Trophoblast cell (in vitro differentiated cells and primary cell): Measurements from ENCODE around the gene SCRN2.

Experiments
- DNase-seq, 2 donors: peaks; one replicate each; pipeline ENCODE4 v3.0.0-alpha.2; 2016
- H2AFZ ChIP-seq: 2 replicates; pipeline ENCODE4 v1.6.1; 2013; ENCODE audit warnings: low read length, moderate library complexity, mild to moderate bottlenecking; ENCODE audit not compliant: insufficient read depth, poor library complexity
- H2AK5ac ChIP-seq: 2 replicates; pipeline ENCODE4 v1.6.1; 2013; ENCODE audit warnings: mild to moderate bottlenecking, low read length
- H2BK120ac ChIP-seq: 2 replicates; pipeline ENCODE4 v1.6.1; 2013; ENCODE audit warnings: low read length, mild to moderate bottlenecking, moderate library complexity; ENCODE audit not compliant: insufficient read depth, poor library complexity
- H2BK12ac ChIP-seq: 2 replicates; pipeline ENCODE4 v1.6.1; 2013; ENCODE audit warnings: mild to moderate bottlenecking, low read length, moderate library complexity
- H2BK5ac ChIP-seq: 2 replicates; pipeline ENCODE4 v1.6.1; 2013; ENCODE audit warnings: low read length, low read depth, moderate library complexity, mild to moderate bottlenecking; ENCODE audit not compliant: poor library complexity
- H3K14ac ChIP-seq: 2 replicates; pipeline ENCODE4 v1.6.1; 2013; ENCODE audit warnings: mild to moderate bottlenecking, low read length
- H3K18ac ChIP-seq: 2 replicates; pipeline ENCODE4 v1.6.1; 2013; ENCODE audit warnings: mild to moderate bottlenecking, low read length
- H3K23ac ChIP-seq: 2 replicates; pipeline ENCODE4 v1.6.1; 2013; ENCODE audit warnings: low read length
- H3K27ac ChIP-seq: 2 replicates; pipeline ENCODE4 v1.5.1; 2013; ENCODE audit warnings: low read depth, mild to moderate bottlenecking, inconsistent platforms, low read length, moderate library complexity
- H3K27me3 ChIP-seq: 2 replicates; pipeline ENCODE4 v1.6.1; 2013; ENCODE audit warnings: inconsistent platforms, mild to moderate bottlenecking, low read length, moderate library complexity; ENCODE audit not compliant: insufficient read depth
- H3K36me3 ChIP-seq, 2 experiments: 1 replicate in 1 of 2; 2 replicates in 1 of 2; pipeline ENCODE4 v1.6.1; 2013; ENCODE audit warnings: low read length in 2 of 2, mild to moderate bottlenecking in 2 of 2, moderate library complexity in 1 of 2; ENCODE audit not compliant: insufficient read depth in 2 of 2, control insufficient read depth in 1 of 2
- H3K4ac ChIP-seq: 2 replicates; pipeline ENCODE4 v1.6.1; 2013; ENCODE audit warnings: low read depth, mild to moderate bottlenecking, low read length, moderate library complexity
- H3K4me1 ChIP-seq, 2 experiments: 1 replicate in 1 of 2; 2 replicates in 1 of 2; pipeline ENCODE4 v1.6.1; 2013; ENCODE audit warnings: low read length in 2 of 2, mild to moderate bottlenecking in 2 of 2, moderate library complexity in 1 of 2; ENCODE audit not compliant: insufficient read depth in 2 of 2, control insufficient read depth in 1 of 2
- H3K4me2 ChIP-seq: 2 replicates; pipeline ENCODE4 v1.6.1; 2013; ENCODE audit warnings: inconsistent platforms, mild to moderate bottlenecking, low read length, moderate library complexity
- H3K4me3 ChIP-seq: 2 replicates; pipeline ENCODE4 v1.5.1; 2013; ENCODE audit warnings: mild to moderate bottlenecking, low read depth, low read length, inconsistent platforms
- H3K79me1 ChIP-seq: one replicate; pipeline ENCODE4 v1.6.1; 2013; ENCODE audit warnings: low read length
- H3K79me2 ChIP-seq: 2 replicates; pipeline ENCODE4 v1.6.1; 2013; ENCODE audit warnings: low read length, mild to moderate bottlenecking; ENCODE audit not compliant: control insufficient read depth, insufficient read depth, poor library complexity
- H3K9ac ChIP-seq: 2 replicates; pipeline ENCODE4 v1.6.1; 2013; ENCODE audit warnings: mild to moderate bottlenecking, low read length
- H3K9me3 ChIP-seq: 2 replicates; pipeline ENCODE4 v1.6.1; 2013; ENCODE audit warnings: low read depth, mild to moderate bottlenecking, control low read depth, inconsistent platforms, low read length; ENCODE audit not compliant: insufficient read depth
- H4K12ac ChIP-seq: 2 replicates; pipeline ENCODE4 v1.6.1; 2013; ENCODE audit warnings: low read depth, mild to moderate bottlenecking, low read length, moderate library complexity
- H4K8ac ChIP-seq: 2 replicates; pipeline ENCODE4 v1.6.1; 2013; ENCODE audit warnings: low read depth, mild to moderate bottlenecking, low read length, moderate library complexity
- H4K91ac ChIP-seq: one replicate; pipeline ENCODE4 v1.6.1; 2013; ENCODE audit warnings: low read depth, mild to moderate bottlenecking, low read length, moderate library complexity
- WGBS: extraction: QIAGEN DNeasy Blood & Tissue Kit; methylation state at CpG from one replicate; pipeline ENCODE4 v1.1.7; 2013; ENCODE audit warnings: missing lambda C conversion rate; ENCODE audit not compliant: insufficient read length, insufficient coverage; ENCODE audit errors: extremely low coverage; 5-methylcytosine and 5-hydroxymethylcytosine counted together

Gene SCRN2

GRCh38 chr17:47819475-47819874 lies 21.6 kb downstream of the SCRN2 start:
- Histone ChIP-seq H3K4me2 (no peak overlapping the region), H3K27ac (no peak overlapping the region), H3K4me1 (peaks cover 8 to 9% of the 10 kb centered on the region in 2 experiments), H2BK5ac (no peak overlapping the region), H2BK12ac (no peak overlapping the region), H2BK120ac (no peak overlapping the region), H3K4ac (no peak overlapping the region), H3K9me3 (no peaks in the 10 kb centered on the region), H2AK5ac (no peak overlapping the region), H3K79me2 (peaks cover 1% of the 10 kb centered on the region), H3K79me1 (peaks cover 9% of the 10 kb centered on the region), H3K27me3 (no peaks in the 10 kb centered on the region), H3K23ac (no peak overlapping the region), H4K12ac (no peak overlapping the region), H3K4me3 (no peak overlapping the region), H3K14ac (no peak overlapping the region), H2AFZ (no peak overlapping the region), H4K8ac (no peak overlapping the region), H3K9ac (no peak overlapping the region), H3K36me3 (peaks cover 41 to 48% of the 10 kb centered on the region in 2 experiments), H3K18ac (no peak overlapping the region), H4K91ac (no peak overlapping the region)
- no CpG with 5 or more reads among the region's 10 CpGs for WGBS
- DNase-seq, result no peak

- WGBS, result no CpG with 5 or more reads among the region's 11 CpGs
Observed at GRCh38 chr17:47818002-47818695, 22.9 kb downstream of the SCRN2 start.

GRCh38 chr17:47816947-47817346 lies 24.1 kb downstream of the SCRN2 start:
- Histone ChIP-seq H3K27me3 (no peaks in the 10 kb centered on the region), H2BK120ac (no peak overlapping the region), H3K9ac (no peak overlapping the region), H2AFZ (no peak overlapping the region), H2BK5ac (no peak overlapping the region), H2AK5ac (no peak overlapping the region), H3K18ac (no peak overlapping the region), H3K36me3 (peaks cover 47 to 50% of the 10 kb centered on the region in 2 experiments), H3K14ac (no peak overlapping the region), H2BK12ac (no peak overlapping the region), H3K4ac (no peak overlapping the region), H4K12ac (no peak overlapping the region), H4K8ac (no peak overlapping the region), H3K23ac (no peak overlapping the region), H3K9me3 (no peaks in the 10 kb centered on the region), H3K4me2 (no peak overlapping the region), H3K27ac (no peak overlapping the region), H3K4me3 (no peak overlapping the region), H3K79me2 (peaks cover 1% of the 10 kb centered on the region), H3K79me1 (peaks cover 6% of the 10 kb centered on the region), H3K4me1 (peaks cover 6 to 8% of the 10 kb centered on the region in 2 experiments), H4K91ac (no peak overlapping the region)
- no peak for DNase-seq
- no CpG with 5 or more reads among the region's 10 CpGs for WGBS

More at GRCh38 chr17:47818002-47818695, 22.9 kb downstream of the SCRN2 start:
- no peak overlapping the region for H3K27ac ChIP-seq
- no peak overlapping the region for H2AK5ac ChIP-seq
- no peak overlapping the region for H3K23ac ChIP-seq
- peaks cover 40 to 44% of the 10 kb centered on the region in 2 experiments for H3K36me3 ChIP-seq
- no peak overlapping the region for H4K91ac ChIP-seq
- H4K8ac ChIP-seq, result no peak overlapping the region
- H2BK5ac ChIP-seq, result no peak overlapping the region
- H2BK12ac ChIP-seq, result no peak overlapping the region
- peaks cover 8 to 9% of the 10 kb centered on the region in 2 experiments for H3K4me1 ChIP-seq
- no peak for DNase-seq
- H4K12ac ChIP-seq, result no peak overlapping the region
- H3K79me2 ChIP-seq, result peaks cover 1% of the 10 kb centered on the region
- no peak overlapping the region for H3K18ac ChIP-seq
- no peak overlapping the region for H3K4me2 ChIP-seq
- no peak overlapping the region for H3K4me3 ChIP-seq
- no peak overlapping the region for H3K9ac ChIP-seq
- no peak overlapping the region for H3K14ac ChIP-seq
- peaks cover 9% of the 10 kb centered on the region for H3K79me1 ChIP-seq
- no peak overlapping the region for H2AFZ ChIP-seq
- H3K27me3 ChIP-seq, result no peaks in the 10 kb centered on the region
- no peaks in the 10 kb centered on the region for H3K9me3 ChIP-seq
- H3K4ac ChIP-seq, result no peak overlapping the region
- H2BK120ac ChIP-seq, result no peak overlapping the region

- Histone ChIP-seq H3K79me2 (no peaks in the 10 kb centered on the region), H3K36me3 (peaks cover 47 to 50% of the 10 kb centered on the region in 2 experiments), H3K4ac (no peak overlapping the region), H3K27ac (no peak overlapping the region), H3K4me2 (no peak overlapping the region), H2BK120ac (no peak overlapping the region), H4K12ac (no peak overlapping the region), H2BK5ac (no peak overlapping the region), H3K9me3 (no peaks in the 10 kb centered on the region), H3K27me3 (no peaks in the 10 kb centered on the region), H4K8ac (no peak overlapping the region), H3K18ac (no peak overlapping the region), H3K9ac (no peak overlapping the region), H3K4me1 (peaks cover 4 to 9% of the 10 kb centered on the region in 2 experiments), H3K23ac (no peak overlapping the region), H2BK12ac (no peak overlapping the region), H3K79me1 (no peaks in the 10 kb centered on the region), H2AK5ac (no peak overlapping the region), H4K91ac (no peak overlapping the region), H3K14ac (no peak overlapping the region), H2AFZ (no peak overlapping the region), H3K4me3 (no peak overlapping the region)
- no CpG with 5 or more reads among the region's 21 CpGs for WGBS
- DNase-seq, result no peak
Observed at GRCh38 chr17:47816111-47816735, 24.9 kb downstream of the SCRN2 start.
